GM12865 (cell line): ENCODE results near the gene NAT14.

ENCODE experiments used
- DNase-seq: peaks from one replicate; pipeline ENCODE4 v3.0.0; 2010; ENCODE audit warnings: low read depth
- H3K4me3 ChIP-seq: 2 replicates; pipeline ENCODE4 v1.5.1; 2011; ENCODE audit warnings: mild to moderate bottlenecking, low read depth, low read length, control low read depth
- CTCF ChIP-seq: IDR thresholded peaks from 2 replicates; pipeline ENCODE4 v1.5.1; 2011; ENCODE audit warnings: low read length, control low read depth, low read depth, inconsistent platforms; ENCODE audit not compliant: insufficient read depth; ENCODE audit errors: missing control alignments

The NAT14 gene

GRCh38 chr19:55487924-55488687 is 3.1 kb downstream of the NAT14 start, which contains the start of gene SSC5D:
Gene SSC5D (plus strand): TSS chr19:55488436. CDS start chr19:55488590, 154 bp downstream.
- no peak for DNase-seq
- no peak within 1 kb of the TSS for H3K4me3 ChIP-seq
- TF ChIP-seq CTCF = no peak

- TF ChIP-seq CTCF = no peak
- no peak overlapping the region for H3K4me3 ChIP-seq
- no peak for DNase-seq
Measured at GRCh38 chr19:55488986-55489710, 4.2 kb downstream of the NAT14 start.

GRCh38 chr19:55489711-55490477 is 4.9 kb downstream of the NAT14 start:
- TF ChIP-seq CTCF = no peak
- DNase-seq = no peak
- no peak overlapping the region for H3K4me3 ChIP-seq

GRCh38 chr19:55490478-55491432 is 5.8 kb downstream of the NAT14 start:
- no peak overlapping the region for H3K4me3 ChIP-seq
- no peak for DNase-seq
- no peak for TF ChIP-seq CTCF

- no peak overlapping the region for H3K4me3 ChIP-seq
- TF ChIP-seq CTCF = no peak
- no peak for DNase-seq
Measured at GRCh38 chr19:55491546-55492360, 6.8 kb downstream of the NAT14 start.
